ENCODE data around the gene FAM170B.

The FAM170B gene

DNA sequence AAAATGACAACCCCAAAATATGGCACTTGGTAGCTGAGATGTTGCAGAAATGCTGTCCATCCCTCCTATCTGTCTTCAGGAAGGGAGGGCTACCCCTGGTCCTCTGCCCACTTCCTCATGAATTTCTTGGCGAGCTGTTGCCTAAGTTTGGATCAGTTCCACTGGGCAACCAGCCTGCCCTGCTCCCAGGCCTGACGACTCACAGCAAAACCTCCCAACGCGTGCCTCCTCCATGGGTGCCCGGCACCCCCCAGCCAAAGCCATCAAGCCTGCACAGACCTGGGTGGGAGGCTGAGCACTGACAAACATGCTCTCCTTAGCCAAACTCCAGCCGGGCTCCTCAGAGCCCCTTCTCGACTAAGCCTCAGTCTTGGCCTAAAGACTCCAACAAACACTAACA is 27.4 kb downstream of the FAM170B start:
- DNase-seq (ENCODE audit: low read depth in 2 of 2) = no peak

- DNase-seq (ENCODE audit: low read depth in 2 of 2) = no peak
Measured at GRCh38 chr10:49105076-49105475, 28.7 kb downstream of the FAM170B start.

GRCh38 chr10:49104323-49104722 is 29.5 kb downstream of the FAM170B start:
- no peak for DNase-seq (ENCODE audit: low read depth in 2 of 2)

DNA sequence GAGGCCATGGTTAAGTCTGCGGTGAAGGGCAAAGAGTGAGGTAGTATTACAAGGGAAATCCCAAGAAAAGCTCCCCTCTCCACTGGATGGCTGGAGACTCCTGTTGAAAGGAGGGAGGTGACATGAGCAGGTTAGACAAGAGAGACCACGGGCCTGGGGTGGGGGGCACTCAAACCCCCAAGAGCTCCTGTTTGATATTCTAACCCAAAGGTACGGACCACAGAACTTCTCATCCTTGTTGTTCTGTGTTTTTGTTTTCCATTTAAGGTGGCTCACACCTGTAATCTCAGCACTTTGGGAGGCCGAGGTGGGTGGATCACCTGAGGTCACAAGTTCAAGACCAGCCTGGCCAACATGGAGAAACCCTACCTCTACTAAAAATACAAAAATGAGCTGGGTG is 30.1 kb downstream of the FAM170B start:
- DNase-seq (ENCODE audit: low read depth in 2 of 2) = no peak

DNA sequence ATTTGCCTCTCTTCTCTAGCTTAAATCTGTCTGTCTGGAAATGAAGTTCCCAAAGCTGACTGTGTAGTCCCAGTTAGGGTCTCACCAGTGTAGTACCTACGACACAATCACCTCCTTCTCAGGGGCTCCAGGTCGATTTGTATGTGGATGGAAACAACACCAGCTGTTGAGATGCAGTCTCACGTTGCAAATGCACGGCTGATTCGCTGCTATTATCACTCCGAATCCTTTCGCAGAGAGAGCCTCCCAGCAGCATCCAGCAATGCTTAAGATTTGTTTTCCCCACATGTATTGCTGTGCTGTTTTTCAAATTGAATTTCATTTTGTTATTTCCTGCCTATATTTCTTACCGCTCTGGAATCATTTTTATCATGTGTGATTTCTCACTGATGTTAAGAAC is 34.8 kb downstream of the FAM170B start:
- no peak for DNase-seq (ENCODE audit: low read depth in 2 of 2)

DNA sequence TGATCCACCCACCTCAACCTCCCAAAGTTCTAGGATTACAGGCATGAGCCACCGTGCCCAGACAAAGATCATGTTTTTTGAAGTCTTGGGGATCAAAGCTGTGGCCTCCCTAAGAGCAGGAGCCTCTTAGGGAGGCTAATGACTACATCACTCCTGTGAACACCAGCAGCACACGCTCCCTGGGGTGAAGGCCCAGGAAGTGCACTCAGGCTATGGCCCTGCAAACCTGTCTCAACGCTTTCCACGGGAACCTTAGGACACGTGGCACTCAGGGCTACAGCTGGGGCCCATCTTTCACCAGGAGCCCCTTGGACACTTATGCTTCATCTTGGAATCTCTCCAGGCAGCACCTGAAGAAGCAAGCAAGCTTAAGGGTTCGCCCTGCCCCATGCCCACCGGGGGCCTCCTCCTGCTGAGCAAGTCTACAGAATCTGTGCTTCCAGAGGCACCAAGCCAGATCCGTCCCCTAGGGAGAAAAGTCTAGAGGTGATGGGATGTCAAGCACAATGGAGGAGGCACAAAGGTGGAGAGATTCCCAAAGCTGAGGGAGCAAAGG is 36.9 kb downstream of the FAM170B start:
- DNase-seq (ENCODE audit: low read depth in 2 of 2) = no peak

GRCh38 chr10:49094646-49095045 is 39.2 kb downstream of the FAM170B start:
- DNase-seq (ENCODE audit: low read depth in 2 of 2) = no peak

GRCh38 chr10:49093922-49094321 is 39.9 kb downstream of the FAM170B start:
- DNase-seq (ENCODE audit: low read depth in 2 of 2) = no peak

DNA sequence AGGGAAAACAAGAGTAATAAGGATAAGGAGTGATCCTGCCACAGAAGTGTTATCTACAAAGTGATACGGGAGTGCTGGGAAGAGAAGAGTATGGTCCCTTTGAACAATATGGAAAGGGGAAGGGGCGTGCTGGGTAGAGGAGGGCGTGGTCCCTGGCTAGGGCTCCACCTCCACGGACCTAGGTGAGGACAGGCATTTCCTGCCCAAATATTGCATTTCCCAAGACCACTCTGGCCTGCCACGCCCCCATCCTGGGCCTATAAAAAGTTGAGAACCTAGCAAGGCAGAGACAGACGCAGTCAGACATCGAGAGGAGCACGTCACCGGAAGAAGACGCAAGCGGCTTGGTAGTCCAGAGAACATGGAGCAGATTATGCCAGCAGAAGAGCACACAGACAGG is 41.3 kb downstream of the FAM170B start:
- DNase-seq (ENCODE audit: low read depth in 2 of 2) = no peak

DNA sequence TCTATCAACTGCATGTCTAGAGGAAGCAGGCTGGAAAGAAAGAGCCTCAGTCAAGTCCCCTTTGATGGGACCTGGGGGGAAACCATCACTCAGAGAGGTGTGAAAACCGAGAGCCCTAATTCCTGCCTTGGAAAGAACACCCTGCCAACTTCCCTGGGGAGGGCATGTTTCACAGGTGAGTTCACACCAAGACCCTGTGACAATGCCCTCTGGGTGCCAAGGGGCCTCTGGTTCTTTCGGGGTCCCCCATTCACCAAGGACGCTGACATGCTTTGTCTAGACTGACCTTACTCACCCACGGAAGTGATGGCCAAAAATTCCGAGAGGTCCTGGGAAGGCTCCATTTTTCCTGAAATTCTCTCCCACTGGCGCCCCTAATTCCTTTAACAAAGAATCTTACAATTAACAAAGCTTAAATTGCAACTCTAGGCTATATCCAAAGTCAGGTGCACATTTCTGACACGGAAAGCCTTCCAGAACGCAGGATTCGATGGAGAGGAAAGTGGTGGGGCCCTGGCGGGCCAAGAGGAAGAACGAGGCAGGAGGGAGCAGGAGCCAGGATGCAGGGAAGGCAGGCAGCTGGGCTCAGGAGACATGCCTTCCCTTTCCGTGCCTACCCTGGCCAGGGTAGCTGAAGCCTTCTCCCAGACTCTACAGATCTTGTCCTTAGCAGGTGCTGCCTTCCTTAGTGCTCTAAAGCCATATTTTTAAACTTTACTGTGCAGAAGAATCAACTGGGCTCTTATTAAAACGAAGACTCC is 42.2 kb downstream of the FAM170B start:
- no peak for DNase-seq (ENCODE audit: low read depth in 2 of 2)

- no peak for DNase-seq (ENCODE audit: low read depth in 2 of 2)
Measured at GRCh38 chr10:49090696-49091380, 43.0 kb downstream of the FAM170B start.

DNA sequence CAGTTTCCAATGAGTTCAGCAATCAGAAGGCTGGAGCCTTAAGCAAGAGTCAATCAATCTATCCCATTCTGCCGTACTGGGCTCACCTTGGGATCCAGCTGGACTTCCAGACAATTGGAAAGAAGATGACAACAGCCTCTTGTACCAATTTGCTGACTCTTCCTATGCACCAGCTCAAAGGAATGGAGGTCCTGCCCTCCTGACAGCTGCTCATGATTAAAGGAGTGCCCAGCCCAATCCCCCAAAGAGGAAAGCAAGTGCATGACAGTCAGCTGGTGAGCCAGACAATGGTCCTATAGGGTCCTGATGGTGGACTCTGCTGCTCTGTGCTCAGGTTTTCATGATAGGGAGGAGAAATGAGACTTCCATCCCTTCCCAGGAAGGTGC is 43.6 kb downstream of the FAM170B start:
- no peak for DNase-seq (ENCODE audit: low read depth in 2 of 2)

DNA sequence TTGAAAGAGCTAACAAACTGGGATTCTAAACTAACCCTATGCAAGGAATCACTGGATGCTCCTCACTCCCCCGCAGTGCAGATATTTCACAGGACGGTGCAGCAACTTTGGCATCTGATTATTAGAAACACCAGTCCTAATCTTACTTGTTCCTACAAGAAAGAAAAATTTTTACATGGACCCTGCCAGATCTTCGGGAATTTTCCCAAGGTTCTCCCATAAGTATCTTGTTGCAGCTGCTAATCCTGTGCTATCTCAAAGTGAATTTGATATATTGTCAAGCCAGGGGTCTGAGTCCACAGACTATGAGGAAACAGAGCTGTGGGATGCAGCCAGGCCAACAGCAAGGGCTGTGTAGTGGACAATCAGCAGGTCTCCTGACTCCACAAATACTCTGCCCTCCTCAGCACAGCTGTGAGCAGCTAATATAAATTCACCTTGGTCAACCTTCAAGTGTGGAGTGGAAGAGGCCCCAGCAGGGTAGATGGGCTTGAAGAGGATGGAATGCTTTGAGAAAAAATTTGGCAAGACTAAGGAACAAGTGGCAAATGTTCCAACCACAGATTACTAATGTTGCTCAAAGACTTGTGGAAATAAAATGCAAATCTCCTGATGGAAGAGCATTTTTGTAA is 44.1 kb downstream of the FAM170B start:
- DNase-seq (ENCODE audit: low read depth in 2 of 2) = no peak

GRCh38 chr10:49089152-49089551 is 44.7 kb downstream of the FAM170B start:
- no peak for DNase-seq (ENCODE audit: low read depth in 2 of 2)

GRCh38 chr10:49086889-49087288 is 46.9 kb downstream of the FAM170B start:
- DNase-seq (ENCODE audit: low read depth in 2 of 2) = no peak

DNA sequence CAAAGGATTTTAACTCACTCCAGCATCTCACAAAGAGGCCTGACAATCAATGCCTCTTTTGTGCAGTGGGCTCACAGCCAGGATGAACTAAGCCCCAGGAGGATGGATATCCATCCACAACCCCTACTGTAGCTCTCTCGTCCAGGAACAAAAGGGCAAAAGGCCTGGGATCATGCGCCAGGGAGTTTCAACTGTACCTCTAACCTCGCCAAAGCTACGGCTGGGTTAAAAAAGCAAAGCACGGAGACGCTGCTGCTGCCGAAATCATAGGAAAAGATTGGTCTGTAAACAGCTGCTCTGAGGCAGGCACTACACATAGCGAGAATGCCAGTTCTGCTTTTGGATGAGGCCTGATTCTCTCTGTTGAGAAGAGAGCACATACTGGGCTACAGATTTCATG is 50.6 kb downstream of the FAM170B start:
- no peak for DNase-seq (ENCODE audit: low read depth in 2 of 2)

DNA sequence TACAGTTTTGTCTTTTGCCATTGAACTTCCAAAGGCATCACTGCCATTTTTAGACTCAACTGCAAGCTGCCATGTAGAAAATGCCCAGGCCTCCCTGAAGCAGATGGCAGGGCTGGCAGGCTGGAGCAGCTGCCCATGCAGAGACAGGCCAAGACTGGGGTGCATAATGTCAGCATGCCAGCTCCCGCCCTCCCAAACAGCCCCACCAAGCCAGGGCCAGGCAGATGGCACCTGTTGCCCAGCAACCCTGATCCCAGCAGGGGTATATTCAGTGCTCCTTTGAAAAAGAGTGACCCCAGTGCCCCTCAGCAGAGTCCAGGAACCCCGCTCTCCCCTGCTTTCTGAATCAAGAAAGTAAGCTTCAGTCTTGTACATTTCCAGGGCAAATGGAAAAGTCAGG is 51.1 kb downstream of the FAM170B start:
- DNase-seq (ENCODE audit: low read depth in 2 of 2) = no peak

- no peak for DNase-seq (ENCODE audit: low read depth in 2 of 2)
Measured at GRCh38 chr10:49081547-49082275, 52.1 kb downstream of the FAM170B start.
